Activated T-helper 17 cell treated with anti-CD3 and anti-CD28 coated beads, Interleukin-2, amount 50 U/mL, for 72 hours (primary cell): ENCODE data around the gene DIPK1B. TPM values are rescaled to one million over a fixed set of nuclear protein-coding genes. Genes with fewer than 3 reads are reported as not detected.

Source experiments
- ATAC-seq: fragments of 150-1000 bp; cut with Tn5 transposase; replicated peaks from 2 replicates; pipeline ENCODE4 v1.10.0; 2021; ENCODE audit warnings: mild to moderate bottlenecking, moderate library complexity
- H3K27ac Mint-ChIP-seq: one replicate; pipeline ENCODE4 v1.8.0; 2022; ENCODE audit warnings: mixed read lengths
- H3K27me3 Mint-ChIP-seq: one replicate; pipeline ENCODE4 v1.8.0; 2022; ENCODE audit warnings: mixed read lengths
- H3K36me3 Mint-ChIP-seq: one replicate; pipeline ENCODE4 v1.8.0; 2022; ENCODE audit warnings: low read depth, mild to moderate bottlenecking, mixed read lengths
- H3K4me1 Mint-ChIP-seq: one replicate; pipeline ENCODE4 v1.8.0; 2022; ENCODE audit warnings: mixed read lengths
- H3K4me3 Mint-ChIP-seq: one replicate; pipeline ENCODE4 v1.8.0; 2022; ENCODE audit warnings: mild to moderate bottlenecking, mixed read lengths
- H3K9me3 Mint-ChIP-seq: one replicate; pipeline ENCODE4 v1.8.0; 2022; ENCODE audit warnings: mixed read lengths
- total RNA-seq, 2 donors: library from RNA; stranded (reverse); gene quantifications; one replicate each; pipeline ENCODE4 v1.2.3, GENCODE V29; 2022

The DIPK1B gene
- total RNA-seq, 2 donors from 2014 or later = not detected

DNA sequence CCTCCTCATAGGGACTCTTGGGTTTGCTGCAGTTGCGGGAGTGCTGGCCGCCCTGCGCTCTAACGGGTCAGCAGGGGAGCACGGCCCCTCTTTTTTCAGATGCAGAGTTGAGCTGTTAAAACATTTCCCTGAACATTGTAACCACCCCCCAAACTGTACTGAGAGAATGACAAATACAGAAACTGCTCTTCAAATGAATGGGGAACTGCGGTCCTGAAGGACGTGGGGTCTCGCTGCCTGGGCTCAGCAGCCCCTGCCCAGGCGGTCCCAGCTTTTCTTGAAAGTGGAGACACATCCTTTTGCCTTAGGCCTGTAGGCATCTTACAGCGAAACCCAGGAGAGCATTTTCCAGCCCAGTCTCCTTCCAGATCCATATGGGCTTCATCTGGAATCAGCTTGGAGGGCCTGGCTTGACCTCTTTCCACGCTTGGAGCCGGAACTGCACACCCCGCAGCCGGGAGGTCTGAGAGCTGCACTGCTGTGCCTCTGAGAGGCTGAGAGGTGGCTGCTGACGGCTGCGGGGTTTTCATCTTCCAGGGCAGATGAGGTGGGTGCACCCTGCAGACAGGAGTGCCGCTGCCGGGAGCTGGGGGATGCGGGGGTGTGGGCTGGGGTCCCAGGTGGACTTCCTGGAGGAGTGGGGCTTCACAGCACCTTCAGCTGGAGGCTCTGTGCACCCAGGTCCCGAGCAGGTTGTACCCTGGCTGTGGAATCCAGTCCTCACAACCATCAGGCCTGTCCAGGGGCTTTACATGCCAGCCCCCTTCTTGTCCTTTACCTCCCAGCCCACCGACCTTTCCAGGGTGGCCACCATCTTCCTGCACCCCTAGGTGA is 23.9 kb upstream of the DIPK1B start:
- Mint-ChIP-seq H3K27me3 (peaks cover 3% of the 10 kb centered on the region), H3K4me1 (no peaks in the 10 kb centered on the region), H3K4me3 (peak overlapping the region; percentile 10), H3K27ac (no peak overlapping the region), H3K36me3 (no peaks in the 10 kb centered on the region), H3K9me3 (no peaks in the 10 kb centered on the region)
- ATAC-seq = no peak

DNA sequence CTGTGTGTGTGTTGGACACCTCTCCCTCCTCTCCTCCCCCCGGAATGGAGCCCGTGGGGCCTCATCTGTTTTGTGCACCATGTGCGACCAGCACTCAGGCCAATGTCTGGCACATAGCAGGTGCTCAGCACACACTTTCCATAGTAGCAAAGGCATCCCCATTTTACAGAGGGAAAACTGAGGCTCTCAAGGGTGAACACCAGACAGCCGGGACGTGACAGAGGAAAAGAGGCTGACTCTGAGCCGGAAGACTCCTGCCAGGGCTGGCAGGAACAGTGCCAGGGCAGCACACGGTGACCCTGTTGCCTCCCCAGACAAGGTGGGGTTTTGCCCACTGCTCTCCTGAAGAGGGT is 23.3 kb upstream of the DIPK1B start:
- H3K36me3 Mint-ChIP-seq = no peaks in the 10 kb centered on the region
- no peak overlapping the region for H3K27ac Mint-ChIP-seq
- no peak for ATAC-seq
- H3K4me1 Mint-ChIP-seq = no peaks in the 10 kb centered on the region
- no peak overlapping the region for H3K4me3 Mint-ChIP-seq
- H3K9me3 Mint-ChIP-seq = no peaks in the 10 kb centered on the region
- H3K27me3 Mint-ChIP-seq = peaks cover 3% of the 10 kb centered on the region

DNA sequence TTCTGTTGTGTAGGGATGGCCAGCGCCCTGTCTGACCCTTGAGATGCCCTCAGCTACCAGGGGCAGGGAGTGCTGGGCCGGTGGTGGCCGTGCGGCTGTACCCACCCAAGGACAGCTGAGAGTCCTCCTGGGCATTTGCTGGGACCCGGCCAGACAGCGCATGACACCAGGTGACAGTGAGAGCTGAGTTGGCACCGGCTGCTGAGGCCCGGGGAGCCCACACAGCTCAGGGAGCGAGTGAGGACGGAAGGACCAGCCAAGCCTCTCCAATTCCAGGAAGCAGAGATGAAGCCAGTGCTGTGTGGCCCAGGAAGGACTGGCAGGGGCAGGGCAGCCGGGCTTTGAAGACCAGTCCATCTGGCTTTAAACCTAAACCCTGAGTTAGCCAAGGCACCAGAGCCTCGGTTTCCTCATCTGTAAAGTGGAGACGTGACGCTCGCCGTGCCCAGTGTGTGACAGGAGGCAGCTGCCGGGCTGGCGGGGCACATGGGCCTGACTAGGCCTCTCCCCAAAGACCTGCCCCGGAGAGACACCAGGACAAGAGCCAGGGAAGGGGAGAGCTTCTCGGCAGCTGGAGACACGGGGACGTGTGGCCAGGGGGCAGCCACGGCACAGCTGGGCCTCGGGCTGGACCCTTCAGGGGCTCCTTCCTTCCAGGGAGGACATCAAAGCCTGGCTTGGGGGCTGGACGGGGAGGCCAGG is 22.1 kb upstream of the DIPK1B start:
- no peaks in the 10 kb centered on the region for H3K9me3 Mint-ChIP-seq
- peaks cover 3% of the 10 kb centered on the region for H3K27me3 Mint-ChIP-seq
- no peaks in the 10 kb centered on the region for H3K4me1 Mint-ChIP-seq
- no peaks in the 10 kb centered on the region for H3K36me3 Mint-ChIP-seq
- no peak overlapping the region for H3K4me3 Mint-ChIP-seq
- H3K27ac Mint-ChIP-seq = no peak overlapping the region
- no peak for ATAC-seq

DNA sequence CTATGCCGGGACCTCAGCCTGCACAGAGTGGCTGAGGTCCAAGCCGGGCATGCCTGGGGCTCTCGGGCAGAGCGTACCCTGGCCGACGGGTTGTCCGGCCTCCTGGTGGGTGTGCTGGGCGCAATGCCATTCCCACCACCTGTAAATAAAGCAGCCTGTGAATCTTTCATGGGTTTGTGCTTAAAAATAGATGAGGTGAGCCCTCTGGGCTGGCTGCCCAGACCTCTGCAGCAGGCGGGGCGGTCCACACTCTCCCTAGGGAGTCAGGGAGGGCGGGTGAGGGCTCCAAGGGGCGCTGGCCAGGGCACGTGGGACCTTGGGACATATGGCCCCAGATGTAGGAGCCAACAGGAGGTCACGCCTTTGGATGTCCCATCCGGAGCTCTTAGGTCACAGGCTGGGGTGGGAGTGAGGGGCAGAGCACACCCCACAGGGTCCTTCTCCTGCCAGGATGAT is 21.5 kb upstream of the DIPK1B start:
- no peak for ATAC-seq
- Mint-ChIP-seq H3K27me3 (peaks cover 3% of the 10 kb centered on the region), H3K4me1 (no peaks in the 10 kb centered on the region), H3K4me3 (no peak overlapping the region), H3K9me3 (no peaks in the 10 kb centered on the region), H3K27ac (no peak overlapping the region), H3K36me3 (no peaks in the 10 kb centered on the region)

DNA sequence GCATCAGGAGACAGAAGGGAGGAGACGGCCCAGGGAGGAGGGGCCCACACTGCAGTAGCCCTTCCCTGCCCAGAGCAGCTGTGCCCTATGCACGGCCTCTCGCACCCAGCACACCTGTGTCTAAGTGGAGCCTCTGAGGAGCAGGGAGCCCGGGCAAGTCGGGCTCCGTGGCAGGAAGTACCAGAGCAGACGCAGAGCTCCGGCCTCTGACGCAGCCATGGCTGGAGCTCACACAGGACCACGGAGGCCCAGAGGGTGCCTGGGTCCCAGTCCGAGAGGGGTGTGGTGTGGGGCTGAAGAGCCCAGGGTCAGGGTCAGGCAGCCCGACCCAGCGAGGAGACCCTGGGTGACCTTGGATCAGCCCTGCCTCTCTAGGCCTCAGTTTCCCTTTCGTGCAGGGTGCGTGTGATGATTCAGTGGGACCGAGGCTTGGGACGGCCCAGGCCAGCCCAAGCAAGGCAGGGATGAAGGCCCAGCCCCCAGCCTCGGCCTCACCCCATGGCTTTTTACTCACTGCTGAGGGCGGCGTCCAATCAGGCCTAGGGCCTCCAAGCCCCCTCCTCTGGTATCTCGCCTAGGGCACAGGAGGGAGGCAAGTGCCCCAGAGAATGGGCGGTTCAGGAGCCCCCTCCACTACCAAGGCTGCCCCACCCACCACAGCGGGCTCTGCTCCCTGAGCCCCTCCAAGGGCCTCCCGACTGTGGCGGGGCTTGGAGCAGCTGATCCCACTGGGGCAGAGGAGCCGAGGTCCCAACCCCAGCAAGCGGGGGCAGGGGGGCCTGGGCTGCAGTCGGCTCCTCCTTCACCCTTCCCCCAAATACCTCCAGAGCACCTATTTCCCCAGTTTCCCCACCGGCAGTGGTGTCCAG is 20.8 kb upstream of the DIPK1B start:
- Mint-ChIP-seq H3K27me3 (peaks cover 3% of the 10 kb centered on the region), H3K36me3 (no peaks in the 10 kb centered on the region), H3K4me1 (no peaks in the 10 kb centered on the region), H3K27ac (no peak overlapping the region), H3K4me3 (no peak overlapping the region), H3K9me3 (no peaks in the 10 kb centered on the region)
- ATAC-seq = no peak

DNA sequence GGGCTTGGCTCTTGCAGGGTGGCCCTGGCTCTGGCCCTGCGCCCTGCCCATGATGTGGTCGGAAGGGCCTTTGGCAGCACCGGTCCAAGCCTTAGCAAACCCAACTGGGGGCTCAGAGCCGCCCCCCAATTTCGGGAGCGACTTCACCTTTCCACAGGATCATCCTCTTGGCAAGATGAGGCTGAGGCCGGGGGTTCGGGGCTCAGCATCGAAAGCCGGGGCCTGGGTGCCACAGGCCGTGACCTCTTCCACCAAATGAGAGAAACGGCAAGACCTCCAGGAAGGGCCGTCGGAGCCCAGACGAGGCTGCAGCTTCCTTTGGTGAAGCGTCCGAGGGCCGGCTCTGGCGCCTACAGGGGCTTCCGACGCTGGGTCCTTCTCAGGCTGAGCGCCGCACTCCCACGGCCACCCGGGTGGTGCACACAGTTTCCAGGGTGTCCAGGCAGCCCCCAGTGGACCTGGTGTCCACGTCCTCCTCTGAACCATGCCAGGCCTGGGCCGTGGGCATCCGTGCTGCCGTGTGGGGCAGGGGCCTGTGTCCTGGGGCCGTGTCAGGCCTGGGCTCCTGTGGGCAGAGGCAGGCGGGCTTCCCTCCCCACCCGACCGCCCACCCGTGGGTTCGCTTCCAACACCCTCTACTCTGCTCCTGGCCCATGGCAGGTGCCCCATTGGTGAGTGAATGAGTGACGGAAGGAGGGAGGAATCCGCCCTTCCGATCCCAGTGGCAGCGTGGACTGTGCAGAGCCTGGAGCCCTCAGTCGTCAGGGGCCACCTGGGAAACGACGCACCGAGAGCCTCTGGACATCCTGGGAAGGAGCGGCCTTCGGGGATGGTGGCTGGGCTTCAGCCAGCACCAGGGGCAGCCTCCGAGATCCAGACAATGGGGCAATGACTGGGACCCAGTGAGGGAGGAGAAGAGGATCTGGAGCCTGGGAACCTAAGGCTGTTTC is 19.9 kb upstream of the DIPK1B start:
- Mint-ChIP-seq H3K27me3 (peaks cover 6% of the 10 kb centered on the region), H3K36me3 (no peaks in the 10 kb centered on the region)
- no peak for ATAC-seq

DNA sequence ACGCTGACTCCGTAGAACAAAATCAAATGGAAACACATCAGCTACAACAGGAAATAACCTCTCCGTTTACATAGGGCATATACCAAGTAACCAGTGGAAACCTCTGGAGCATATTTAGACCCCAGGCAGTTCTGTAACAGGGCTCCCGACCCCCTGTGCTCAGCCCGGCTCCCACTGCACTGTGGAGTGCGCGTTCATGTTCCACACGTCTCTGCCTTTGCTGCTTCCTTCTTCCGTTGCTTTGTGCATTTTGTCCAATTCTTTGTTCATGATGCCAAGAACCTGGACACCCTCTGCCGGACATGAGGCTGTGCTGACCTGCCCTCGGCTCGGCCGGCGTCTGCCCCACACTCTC is 19.3 kb upstream of the DIPK1B start:
- peaks cover 8% of the 10 kb centered on the region for H3K27me3 Mint-ChIP-seq
- H3K4me1 Mint-ChIP-seq = no peaks in the 10 kb centered on the region
- no peak for ATAC-seq
- H3K36me3 Mint-ChIP-seq = no peaks in the 10 kb centered on the region
- H3K9me3 Mint-ChIP-seq = no peaks in the 10 kb centered on the region
- H3K27ac Mint-ChIP-seq = no peak overlapping the region
- no peak overlapping the region for H3K4me3 Mint-ChIP-seq

More for the DNA sequence above, 19.9 kb upstream of the DIPK1B start:
- no peaks in the 10 kb centered on the region for H3K9me3 Mint-ChIP-seq
- H3K4me3 Mint-ChIP-seq = no peak overlapping the region
- H3K4me1 Mint-ChIP-seq = no peaks in the 10 kb centered on the region
- no peak overlapping the region for H3K27ac Mint-ChIP-seq

DNA sequence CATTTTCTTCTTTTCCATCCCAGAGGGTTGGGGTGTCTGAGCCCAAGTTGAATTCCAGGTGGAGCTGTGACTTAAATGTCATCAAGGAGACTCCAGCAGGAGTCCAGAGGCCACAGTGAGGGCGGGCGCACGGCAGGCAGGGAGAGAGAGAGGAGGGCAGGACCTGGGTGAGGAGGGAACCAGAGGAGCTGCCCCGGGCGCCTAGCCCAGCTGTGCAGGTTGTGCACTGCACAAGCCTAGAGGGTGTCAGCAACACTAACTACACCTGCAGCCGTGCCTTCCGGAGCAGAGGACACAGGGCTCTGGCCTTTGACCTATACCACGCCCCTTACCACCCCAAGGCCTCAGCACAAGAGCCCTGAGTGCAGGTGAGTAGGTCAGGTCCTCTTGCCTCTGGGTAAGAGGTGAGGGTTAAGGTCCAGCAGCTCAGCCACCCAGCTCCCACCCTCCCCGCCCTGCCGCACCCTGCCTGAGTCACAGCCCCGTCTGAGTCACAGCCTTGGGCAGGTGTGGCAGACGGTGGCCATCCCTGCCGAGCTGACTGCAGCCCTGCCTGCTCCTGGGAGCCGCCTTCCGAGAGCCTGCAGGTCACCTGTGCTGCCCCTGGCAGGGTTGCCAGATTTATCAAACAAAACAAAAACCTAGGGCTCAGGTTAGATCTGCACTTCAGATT is 18.7 kb upstream of the DIPK1B start:
- Mint-ChIP-seq H3K4me1 (no peaks in the 10 kb centered on the region), H3K4me3 (no peak overlapping the region), H3K36me3 (no peaks in the 10 kb centered on the region), H3K27ac (no peak overlapping the region), H3K27me3 (peaks cover 8% of the 10 kb centered on the region), H3K9me3 (no peaks in the 10 kb centered on the region)
- ATAC-seq = peak; percentile 82

DNA sequence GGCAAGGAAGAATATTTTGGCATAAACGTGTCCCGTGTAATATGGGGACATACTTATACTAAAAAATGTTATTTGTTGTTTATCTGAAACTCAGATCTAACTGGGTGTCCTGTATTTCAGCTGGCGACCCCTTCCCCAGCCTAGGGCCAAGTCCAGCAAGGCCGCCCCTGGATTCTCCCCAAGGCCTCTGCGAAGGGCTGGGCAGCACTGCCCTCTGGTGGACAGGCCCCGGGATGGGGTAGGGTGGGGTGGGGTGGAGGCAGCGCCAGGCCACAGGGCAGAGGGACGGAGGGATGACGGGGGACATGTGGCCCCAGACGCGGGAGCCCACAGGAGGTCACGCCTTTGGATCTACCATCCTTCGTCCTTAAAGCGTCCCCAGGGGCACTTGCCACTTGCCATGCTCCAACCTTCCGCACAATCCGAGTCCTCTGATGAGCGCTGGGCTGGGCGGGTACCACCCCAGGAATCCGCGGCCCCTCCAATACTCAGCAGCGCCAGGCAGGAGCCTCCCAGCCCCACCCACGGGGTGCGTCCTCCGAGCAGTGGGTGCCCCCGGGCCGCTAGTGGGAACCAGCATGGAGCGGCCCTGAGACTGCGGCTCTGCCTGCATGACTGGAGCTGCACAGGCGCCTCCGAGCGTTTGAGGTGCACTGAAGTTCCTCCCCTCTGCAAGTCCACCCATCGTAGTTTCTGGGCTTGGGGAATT is 18.1 kb upstream of the DIPK1B start:
- peaks cover 8% of the 10 kb centered on the region for H3K27me3 Mint-ChIP-seq
- H3K27ac Mint-ChIP-seq = no peak overlapping the region
- H3K36me3 Mint-ChIP-seq = no peaks in the 10 kb centered on the region
- no peak overlapping the region for H3K4me3 Mint-ChIP-seq
- H3K4me1 Mint-ChIP-seq = no peaks in the 10 kb centered on the region
- peak; percentile 78 for ATAC-seq
- no peaks in the 10 kb centered on the region for H3K9me3 Mint-ChIP-seq

DNA sequence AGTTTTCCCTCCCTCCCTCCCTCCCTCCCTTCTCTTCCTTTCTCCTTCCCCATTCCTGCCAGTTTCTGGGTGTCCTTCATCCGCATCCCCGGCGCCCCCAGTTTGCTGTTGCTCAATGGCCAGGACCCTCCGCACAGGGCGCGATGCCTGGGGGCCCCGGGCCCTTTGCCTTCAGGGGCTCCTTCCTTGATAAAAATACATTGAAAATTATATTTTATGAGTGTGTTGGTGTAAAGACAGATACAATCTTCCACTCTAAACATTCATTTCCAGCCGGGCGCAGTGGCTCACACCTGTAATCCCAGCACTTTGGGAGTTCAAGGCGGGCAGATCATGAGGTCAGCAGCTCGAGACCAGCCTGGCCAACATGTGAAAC is 17.5 kb upstream of the DIPK1B start:
- no peak overlapping the region for H3K27ac Mint-ChIP-seq
- no peak for ATAC-seq
- H3K36me3 Mint-ChIP-seq = no peaks in the 10 kb centered on the region
- H3K9me3 Mint-ChIP-seq = no peaks in the 10 kb centered on the region
- no peaks in the 10 kb centered on the region for H3K4me1 Mint-ChIP-seq
- H3K27me3 Mint-ChIP-seq = peaks cover 8% of the 10 kb centered on the region
- no peak overlapping the region for H3K4me3 Mint-ChIP-seq

DNA sequence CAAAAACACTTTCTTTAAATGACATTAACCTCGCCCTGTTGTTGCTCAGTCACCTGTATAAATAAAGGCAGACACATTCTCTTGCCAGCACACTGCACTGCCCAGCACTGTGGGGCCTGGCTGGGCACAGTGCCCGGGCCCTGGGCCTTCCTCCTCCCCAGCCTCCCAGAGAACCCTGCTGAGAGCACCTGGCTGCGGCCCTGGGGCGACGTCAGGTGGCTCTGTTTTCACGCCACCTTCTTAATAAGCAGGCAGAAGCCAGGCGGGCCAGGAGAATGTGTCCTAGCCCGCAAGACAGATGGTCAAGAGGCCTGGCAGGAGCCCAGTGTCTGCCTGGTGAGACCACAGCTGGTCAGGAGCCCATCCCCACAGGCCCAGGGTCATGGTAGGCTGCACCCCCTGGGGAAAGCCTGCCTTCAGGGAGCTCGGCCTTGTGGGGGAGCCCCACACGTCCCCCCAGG is 16.9 kb upstream of the DIPK1B start:
- no peaks in the 10 kb centered on the region for H3K9me3 Mint-ChIP-seq
- no peak for ATAC-seq
- no peak overlapping the region for H3K27ac Mint-ChIP-seq
- peaks cover 8% of the 10 kb centered on the region for H3K27me3 Mint-ChIP-seq
- no peaks in the 10 kb centered on the region for H3K4me1 Mint-ChIP-seq
- no peaks in the 10 kb centered on the region for H3K36me3 Mint-ChIP-seq
- H3K4me3 Mint-ChIP-seq = no peak overlapping the region

DNA sequence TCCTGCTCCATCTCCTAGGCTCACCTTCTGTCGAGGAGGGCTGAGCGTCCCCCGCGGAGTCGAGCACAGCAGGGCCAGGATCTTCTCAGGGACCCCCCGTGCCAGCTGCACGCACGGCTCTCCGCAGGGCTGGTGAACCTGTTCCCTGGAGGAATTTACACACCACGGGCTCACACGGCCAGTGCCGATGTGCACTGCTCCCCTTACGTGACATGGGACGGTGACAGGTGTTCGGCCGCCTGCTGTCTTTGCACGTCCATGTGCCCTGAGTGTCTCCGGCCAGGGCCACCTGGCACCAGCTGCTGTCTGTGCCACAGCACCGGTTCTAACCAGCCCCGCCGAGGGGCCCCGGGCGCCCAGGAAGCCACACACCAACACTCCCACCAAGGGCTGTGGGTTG is 16.4 kb upstream of the DIPK1B start:
- ATAC-seq = no peak
- no peak overlapping the region for H3K4me3 Mint-ChIP-seq
- H3K27me3 Mint-ChIP-seq = peaks cover 8% of the 10 kb centered on the region
- no peaks in the 10 kb centered on the region for H3K9me3 Mint-ChIP-seq
- H3K27ac Mint-ChIP-seq = no peak overlapping the region
- no peaks in the 10 kb centered on the region for H3K4me1 Mint-ChIP-seq
- H3K36me3 Mint-ChIP-seq = no peaks in the 10 kb centered on the region

DNA sequence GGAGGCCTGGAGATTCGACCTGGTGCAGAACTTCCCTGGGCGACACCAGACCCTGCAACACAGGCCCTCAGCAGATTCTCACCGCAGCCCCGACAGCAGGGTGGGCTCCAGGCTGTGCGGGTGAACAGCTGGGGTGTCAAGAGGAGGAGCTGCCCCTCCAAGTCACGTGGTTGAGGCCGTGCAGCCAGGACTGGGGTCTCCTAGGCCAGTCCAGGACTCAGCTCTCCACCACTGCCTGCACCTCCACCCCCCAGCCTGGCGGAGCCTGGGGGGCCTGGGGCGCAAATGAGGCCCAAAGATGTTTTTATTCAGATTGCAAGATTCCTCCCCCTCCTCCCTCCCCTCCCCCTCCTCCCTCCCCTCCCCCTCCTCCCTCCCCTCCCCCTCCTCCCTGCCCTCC is 15.9 kb upstream of the DIPK1B start:
- H3K4me3 Mint-ChIP-seq = no peak overlapping the region
- no peak overlapping the region for H3K27ac Mint-ChIP-seq
- H3K4me1 Mint-ChIP-seq = peaks cover 1% of the 10 kb centered on the region
- peaks cover 8% of the 10 kb centered on the region for H3K27me3 Mint-ChIP-seq
- H3K9me3 Mint-ChIP-seq = no peaks in the 10 kb centered on the region
- no peak for ATAC-seq
- no peaks in the 10 kb centered on the region for H3K36me3 Mint-ChIP-seq
